HG02973 (cell line): ENCODE results near the gene EGFL7.

Source experiments
- ATAC-seq: cut with Tn5 transposase; IDR thresholded peaks from one replicate; pipeline ENCODE4 v1.9.1; 2021; ENCODE audit warnings: moderate library complexity; ENCODE audit not compliant: unreplicated experiment

Gene EGFL7

GRCh38 chr9:136713550-136713949, 50.8 kb downstream of the EGFL7 start:
- no peak for ATAC-seq

- ATAC-seq = no peak
These were observed 51.6 kb downstream of the EGFL7 start for GRCh38 chr9:136714096-136714892.

- no peak for ATAC-seq
These were observed 52.2 kb downstream of the EGFL7 start for GRCh38 chr9:136714893-136715274.

- ATAC-seq = no peak
These were observed 54.7 kb downstream of the EGFL7 start for GRCh38 chr9:136717399-136717798.

- no peak for ATAC-seq
These were observed 55.9 kb downstream of the EGFL7 start for GRCh38 chr9:136718345-136719194.

GRCh38 chr9:136719195-136719880, 56.6 kb downstream of the EGFL7 start:
- ATAC-seq = no peak

- ATAC-seq = no peak
These were observed 57.7 kb downstream of the EGFL7 start for GRCh38 chr9:136720251-136720897.

- ATAC-seq = no peak
These were observed 58.2 kb downstream of the EGFL7 start for GRCh38 chr9:136720898-136721338.

GRCh38 chr9:136721339-136722092, 58.8 kb downstream of the EGFL7 start:
- ATAC-seq = no peak
